Spleen (tissue), 3 donors: Measurements from ENCODE around the gene ENOPH1.

Experiments
- POLR2A ChIP-seq, 3 donors: fragments of 450-650 bp; IDR thresholded peaks; one replicate each; pipeline ENCODE4 v1.5.1; 2017; ENCODE audit warnings: antibody characterized with exemption in 3 of 3, mild to moderate bottlenecking in 1 of 3
- POLR2AphosphoS5 ChIP-seq, 3 donors: sonication (generic); formaldehyde crosslinking; IDR thresholded peaks; one replicate each; pipeline ENCODE4 v1.5.1; 2017; ENCODE audit warnings: antibody characterized with exemption in 3 of 3

DNA sequence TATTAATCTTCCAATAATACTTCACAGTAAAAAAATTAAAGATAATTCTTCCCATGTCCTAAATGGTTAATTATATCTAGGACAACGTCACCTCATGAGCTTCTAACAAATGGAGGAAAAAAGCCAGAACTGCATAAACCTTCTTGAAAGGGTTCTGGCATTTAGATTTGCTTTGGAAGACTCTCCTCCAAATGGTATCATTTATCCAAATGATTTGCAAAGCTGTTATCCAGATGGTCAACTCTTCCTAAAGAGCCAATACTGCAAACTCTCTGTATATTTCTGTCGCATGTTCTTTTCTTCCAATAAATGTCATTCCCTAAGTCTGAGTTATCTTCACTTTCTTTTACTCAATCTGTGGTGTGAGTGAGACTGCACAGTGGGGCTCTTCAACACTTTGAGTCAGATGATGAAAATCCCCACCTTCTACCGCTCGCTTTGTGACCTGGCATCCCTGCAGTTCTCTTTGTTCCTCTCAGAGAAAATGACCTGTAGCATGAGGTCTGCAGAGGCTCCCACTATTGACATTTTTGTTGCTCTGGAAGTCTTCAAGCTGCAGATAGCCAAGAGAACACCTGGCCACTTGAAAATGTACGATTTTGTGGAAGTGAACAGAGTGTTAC is 78.5 kb downstream of the ENOPH1 start:
- TF ChIP-seq POLR2AphosphoS5 (IDR thresholded peaks at IDR 0.05) (no peak), POLR2A (IDR thresholded peaks at IDR 0.05) (no peak)
